ENCODE measurements around the gene CUBN. TPM values are rescaled to one million over a fixed set of nuclear protein-coding genes. Genes with fewer than 3 reads are reported as not detected.

CUBN gene
- total RNA-seq, 1 donor from 2014 or later: 2.7 TPM

- no peak overlapping the region for H3K27ac ChIP-seq (ENCODE audit: low read depth, low read length)
- DNase-seq (ENCODE audit: low read depth): no peak
- Mint-ChIP-seq H3K36me3 (ENCODE audit: low read depth, unreplicated experiment) (peaks cover 4% of the 10 kb centered on the region), H3K9me3 (ENCODE audit: unreplicated experiment) (peaks cover 8% of the 10 kb centered on the region), H3K4me1 (ENCODE audit: low read depth, unreplicated experiment) (peaks cover 20% of the 10 kb centered on the region), H3K4me3 (ENCODE audit: unreplicated experiment) (no peak overlapping the region), H3K27ac (ENCODE audit: unreplicated experiment) (no peak overlapping the region), H3K27me3 (ENCODE audit: low read depth, unreplicated experiment) (no peaks in the 10 kb centered on the region)
- H3K79me2 ChIP-seq (ENCODE audit: insufficient read depth, low read length): no peaks in the 10 kb centered on the region
- no peak overlapping the region for H3K4me3 ChIP-seq (ENCODE audit: insufficient read depth, low read depth, low read length)
- no peaks in the 10 kb centered on the region for H3K36me3 ChIP-seq (ENCODE audit: insufficient read depth, low read length)
- peaks cover 17% of the 10 kb centered on the region for H3K4me1 ChIP-seq (ENCODE audit: insufficient read depth, low read length)
- H3K4me2 ChIP-seq (ENCODE audit: low read length): no peak overlapping the region
- H3K9me3 ChIP-seq (ENCODE audit: insufficient read depth, low read depth, low read length): no peaks in the 10 kb centered on the region
- no peaks in the 10 kb centered on the region for H4K20me1 ChIP-seq (ENCODE audit: insufficient read depth, low read length)
- no peak overlapping the region for H2AFZ ChIP-seq (ENCODE audit: low read depth, low read length)
- H3K9ac ChIP-seq (ENCODE audit: low read length): no peak overlapping the region
- FAIRE-seq: no peak
- TF ChIP-seq, protein P1, sequence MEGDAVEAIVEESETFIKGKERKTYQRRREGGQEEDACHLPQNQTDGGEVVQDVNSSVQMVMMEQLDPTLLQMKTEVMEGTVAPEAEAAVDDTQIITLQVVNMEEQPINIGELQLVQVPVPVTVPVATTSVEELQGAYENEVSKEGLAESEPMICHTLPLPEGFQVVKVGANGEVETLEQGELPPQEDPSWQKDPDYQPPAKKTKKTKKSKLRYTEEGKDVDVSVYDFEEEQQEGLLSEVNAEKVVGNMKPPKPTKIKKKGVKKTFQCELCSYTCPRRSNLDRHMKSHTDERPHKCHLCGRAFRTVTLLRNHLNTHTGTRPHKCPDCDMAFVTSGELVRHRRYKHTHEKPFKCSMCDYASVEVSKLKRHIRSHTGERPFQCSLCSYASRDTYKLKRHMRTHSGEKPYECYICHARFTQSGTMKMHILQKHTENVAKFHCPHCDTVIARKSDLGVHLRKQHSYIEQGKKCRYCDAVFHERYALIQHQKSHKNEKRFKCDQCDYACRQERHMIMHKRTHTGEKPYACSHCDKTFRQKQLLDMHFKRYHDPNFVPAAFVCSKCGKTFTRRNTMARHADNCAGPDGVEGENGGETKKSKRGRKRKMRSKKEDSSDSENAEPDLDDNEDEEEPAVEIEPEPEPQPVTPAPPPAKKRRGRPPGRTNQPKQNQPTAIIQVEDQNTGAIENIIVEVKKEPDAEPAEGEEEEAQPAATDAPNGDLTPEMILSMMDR (IDR thresholded peaks at IDR 0.05; ENCODE audit: insufficient read depth, low read depth, low read length): no peak
- no peak for TF ChIP-seq EZH2 (IDR thresholded peaks at IDR 0.05; ENCODE audit: insufficient read depth, low read length)
- H3K27me3 ChIP-seq (ENCODE audit: insufficient read depth, low read length): no peaks in the 10 kb centered on the region
These were observed 95.9 kb downstream of the CUBN start for GRCh38 chr10:17033529-17034260.

DNA sequence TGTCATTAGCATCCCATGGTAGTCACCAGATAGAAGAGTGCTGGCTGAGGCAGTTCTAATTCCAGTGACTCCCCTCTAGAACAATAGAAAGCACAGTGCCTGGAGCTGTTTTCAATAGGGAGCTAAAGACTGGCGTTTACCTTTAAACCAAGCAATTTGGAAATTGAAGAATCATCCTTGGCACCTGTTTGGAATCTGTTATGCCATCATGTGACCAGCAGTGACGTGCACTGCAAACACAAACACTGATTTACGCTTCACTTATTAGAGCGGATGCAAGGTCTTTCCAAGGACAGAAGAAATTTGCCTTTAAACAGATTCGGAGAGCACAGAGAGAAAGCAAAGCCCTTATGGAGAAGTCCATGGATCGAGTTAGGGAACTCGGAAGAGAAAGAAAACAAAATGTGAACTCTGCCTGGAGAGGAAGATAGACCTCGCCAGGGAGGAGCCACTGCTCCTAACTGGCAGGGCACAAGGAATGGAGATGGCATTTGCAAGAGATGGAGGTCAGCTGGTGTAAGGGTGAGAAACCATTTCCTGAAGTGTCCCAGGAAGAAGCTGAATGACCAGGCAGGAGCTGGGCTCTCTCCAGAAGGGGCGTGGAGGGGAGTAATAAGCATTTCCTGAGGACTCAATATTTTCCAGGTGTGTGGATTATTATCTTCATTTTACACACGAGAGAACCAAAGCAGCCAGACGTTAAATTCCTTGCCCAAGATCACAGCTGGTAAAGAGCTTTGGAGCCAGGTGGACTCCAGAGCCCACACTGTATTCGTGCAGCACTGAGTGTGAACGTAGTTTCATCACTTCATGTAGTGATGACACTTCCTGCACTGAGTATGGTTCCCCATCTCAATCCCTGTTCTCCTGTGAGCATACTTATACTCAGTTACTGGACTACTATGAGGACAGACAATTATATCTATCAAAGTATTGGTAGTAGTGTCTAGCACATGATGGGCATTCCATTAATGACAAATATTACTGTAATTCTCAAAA, 97.7 kb downstream of the CUBN start:
- Mint-ChIP-seq H3K27ac (ENCODE audit: unreplicated experiment) (no peak overlapping the region), H3K9me3 (ENCODE audit: unreplicated experiment) (peaks cover 8% of the 10 kb centered on the region), H3K4me1 (ENCODE audit: low read depth, unreplicated experiment) (peaks cover 23% of the 10 kb centered on the region), H3K4me3 (ENCODE audit: unreplicated experiment) (no peak overlapping the region), H3K27me3 (ENCODE audit: low read depth, unreplicated experiment) (no peaks in the 10 kb centered on the region), H3K36me3 (ENCODE audit: low read depth, unreplicated experiment) (peaks cover 4% of the 10 kb centered on the region)
- DNase-seq (ENCODE audit: low read depth): no peak
- Histone ChIP-seq H3K9me3 (ENCODE audit: insufficient read depth, low read depth, low read length) (no peaks in the 10 kb centered on the region), H3K27me3 (ENCODE audit: insufficient read depth, low read length) (no peaks in the 10 kb centered on the region), H3K27ac (ENCODE audit: low read depth, low read length) (no peak overlapping the region), H4K20me1 (ENCODE audit: insufficient read depth, low read length) (no peaks in the 10 kb centered on the region), H3K4me3 (ENCODE audit: insufficient read depth, low read depth, low read length) (no peak overlapping the region), H3K4me2 (ENCODE audit: low read length) (no peak overlapping the region), H2AFZ (ENCODE audit: low read depth, low read length) (no peak overlapping the region), H3K4me1 (ENCODE audit: insufficient read depth, low read length) (peaks cover 19% of the 10 kb centered on the region), H3K36me3 (ENCODE audit: insufficient read depth, low read length) (no peaks in the 10 kb centered on the region), H3K79me2 (ENCODE audit: insufficient read depth, low read length) (no peaks in the 10 kb centered on the region), H3K9ac (ENCODE audit: low read length) (no peak overlapping the region)
- FAIRE-seq: no peak
- no peak for TF ChIP-seq EZH2 (IDR thresholded peaks at IDR 0.05; ENCODE audit: insufficient read depth, low read length)
- TF ChIP-seq, protein P1 (IDR thresholded peaks at IDR 0.05; ENCODE audit: insufficient read depth, low read depth, low read length): no peak

Data from astrocyte (in vitro differentiated cells and primary cell).